ENCODE results near the gene TERT.
"Not testable (repeated sequence)": the region's sequence is repeated elsewhere in the genome, so short reads cannot be mapped to it uniquely, and the experiment has no call there.

GRCh38 chr5:1282993-1283728 lies 11.7 kb downstream of the TERT start:
- not testable (repeated sequence) for TF ChIP-seq POLR2AphosphoS5, CTCF, POLR2A (IDR thresholded peaks at IDR 0.05)

Data from breast epithelium (tissue), 3 donors.